ENCODE measurements around the gene PIGS. TPM values are rescaled to one million over a fixed set of nuclear protein-coding genes. Genes with fewer than 3 reads are reported as not detected.

PIGS gene
- total RNA-seq, 4 donors from 2014 or later: 34.9 to 86.7 (median 46.9) TPM

DNA sequence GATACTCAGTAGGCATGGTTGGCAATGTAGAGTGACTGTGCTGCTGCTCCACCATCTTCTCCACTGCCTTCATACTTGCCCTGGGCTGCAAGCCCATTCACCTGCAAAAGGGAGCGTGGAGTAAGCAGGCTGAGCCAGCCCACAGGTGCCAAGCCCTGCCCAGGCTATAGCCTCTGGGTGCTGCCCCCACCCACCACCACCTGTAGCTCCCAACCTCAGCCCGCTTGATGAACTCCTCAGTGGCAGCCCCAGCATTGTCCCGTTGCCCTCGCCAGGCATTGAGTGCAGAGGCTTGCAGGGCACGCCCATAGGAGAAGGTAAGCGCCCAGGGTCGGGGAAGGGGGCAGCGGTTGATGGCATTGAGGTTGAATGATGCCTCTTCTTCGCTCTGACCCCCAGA is 2.2 kb upstream of the PIGS start:
- TF ChIP-seq, protein P1, sequence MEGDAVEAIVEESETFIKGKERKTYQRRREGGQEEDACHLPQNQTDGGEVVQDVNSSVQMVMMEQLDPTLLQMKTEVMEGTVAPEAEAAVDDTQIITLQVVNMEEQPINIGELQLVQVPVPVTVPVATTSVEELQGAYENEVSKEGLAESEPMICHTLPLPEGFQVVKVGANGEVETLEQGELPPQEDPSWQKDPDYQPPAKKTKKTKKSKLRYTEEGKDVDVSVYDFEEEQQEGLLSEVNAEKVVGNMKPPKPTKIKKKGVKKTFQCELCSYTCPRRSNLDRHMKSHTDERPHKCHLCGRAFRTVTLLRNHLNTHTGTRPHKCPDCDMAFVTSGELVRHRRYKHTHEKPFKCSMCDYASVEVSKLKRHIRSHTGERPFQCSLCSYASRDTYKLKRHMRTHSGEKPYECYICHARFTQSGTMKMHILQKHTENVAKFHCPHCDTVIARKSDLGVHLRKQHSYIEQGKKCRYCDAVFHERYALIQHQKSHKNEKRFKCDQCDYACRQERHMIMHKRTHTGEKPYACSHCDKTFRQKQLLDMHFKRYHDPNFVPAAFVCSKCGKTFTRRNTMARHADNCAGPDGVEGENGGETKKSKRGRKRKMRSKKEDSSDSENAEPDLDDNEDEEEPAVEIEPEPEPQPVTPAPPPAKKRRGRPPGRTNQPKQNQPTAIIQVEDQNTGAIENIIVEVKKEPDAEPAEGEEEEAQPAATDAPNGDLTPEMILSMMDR (IDR thresholded peaks at IDR 0.05; ENCODE audit: low read depth): no peak

DNA sequence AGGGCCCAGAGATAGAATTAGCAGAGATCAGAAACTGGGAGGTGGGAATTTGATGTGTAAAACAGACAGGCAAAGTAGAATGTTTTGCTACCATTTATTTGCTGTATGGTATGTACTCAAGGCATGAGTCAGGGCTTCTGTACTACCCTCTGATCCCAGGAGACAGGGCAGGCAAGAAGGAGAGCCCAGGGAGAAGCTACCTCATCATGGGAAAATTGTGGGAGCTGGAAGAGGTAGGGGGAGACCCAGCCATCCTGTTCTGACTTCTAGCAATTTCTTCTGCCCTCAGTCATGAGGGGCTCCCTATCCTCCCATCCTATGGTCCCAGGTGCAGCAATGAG is 1.7 kb upstream of the PIGS start:
- TF ChIP-seq, protein P1 (IDR thresholded peaks at IDR 0.05; ENCODE audit: low read depth): no peak

DNA sequence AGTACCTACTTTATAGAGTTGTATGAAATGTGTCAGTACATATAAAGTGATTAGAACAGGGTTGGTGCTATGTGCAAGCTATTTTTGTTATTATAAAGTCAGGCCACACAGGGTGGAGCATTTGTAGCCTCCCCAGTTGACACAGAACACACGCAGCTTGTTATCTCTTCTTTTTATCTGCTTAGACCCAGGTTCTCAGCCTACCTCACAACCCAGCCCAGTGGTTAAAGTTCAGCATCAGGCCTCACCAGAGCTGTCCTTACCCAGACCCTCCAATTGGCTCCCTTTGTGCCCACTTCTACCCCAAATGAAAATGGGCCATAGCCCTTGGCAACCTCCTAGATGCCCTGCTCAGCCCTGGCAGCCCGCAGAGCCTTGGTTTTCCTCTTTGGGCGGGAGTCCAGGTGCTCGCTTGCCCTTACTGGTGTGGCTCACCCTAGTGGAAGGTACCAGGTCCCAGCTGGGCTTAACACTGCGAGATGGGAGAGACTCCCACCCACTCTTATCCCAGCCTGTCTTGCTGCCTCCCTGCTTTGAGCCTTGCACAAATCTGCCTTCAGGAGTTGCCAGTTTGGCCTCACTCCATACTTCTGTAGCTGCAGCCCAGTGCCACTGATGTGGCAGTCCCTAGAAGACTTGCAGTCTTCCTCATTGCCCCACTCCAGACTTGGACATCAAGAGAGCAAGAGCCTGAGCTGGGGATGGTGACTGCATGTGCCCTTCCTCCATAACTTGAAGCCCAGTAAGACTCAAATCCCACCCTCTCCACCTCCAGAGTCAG is 1.1 kb upstream of the PIGS start:
- TF ChIP-seq, protein P1 (IDR thresholded peaks at IDR 0.05; ENCODE audit: low read depth): no peak

DNA sequence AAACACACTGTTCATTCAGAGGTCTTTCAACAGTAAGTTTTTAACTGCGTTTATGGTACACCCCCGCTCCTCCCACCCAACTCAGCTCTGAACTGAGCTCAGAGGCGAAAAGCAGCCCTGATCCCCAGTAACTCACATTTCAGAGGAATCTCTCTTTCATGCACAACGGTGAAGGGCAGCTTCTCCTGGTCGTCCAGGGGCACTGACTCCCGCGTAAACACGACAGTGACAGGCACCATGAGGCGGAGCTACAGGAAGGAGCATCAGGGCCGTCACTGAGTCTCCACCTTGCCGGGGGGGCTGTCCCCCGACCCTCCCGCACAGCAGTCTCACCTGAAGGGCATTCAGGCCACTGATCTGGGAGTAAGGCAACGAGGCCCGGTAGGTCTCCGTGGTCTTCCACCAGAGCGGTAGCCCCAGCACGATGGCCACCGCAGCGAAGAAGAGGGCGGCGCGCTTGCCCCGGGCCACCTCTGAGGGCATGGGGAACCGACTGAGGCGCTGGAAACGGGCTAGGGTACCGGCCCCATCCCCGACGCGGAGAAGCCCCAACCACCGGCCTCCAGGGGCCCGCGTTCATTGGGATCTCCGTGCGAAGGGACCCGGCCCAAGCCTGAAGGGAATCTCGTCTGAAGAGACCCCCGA is 486 bp downstream of the PIGS start:
- TF ChIP-seq, protein P1 (IDR thresholded peaks at IDR 0.05; ENCODE audit: low read depth): no peak

DNA sequence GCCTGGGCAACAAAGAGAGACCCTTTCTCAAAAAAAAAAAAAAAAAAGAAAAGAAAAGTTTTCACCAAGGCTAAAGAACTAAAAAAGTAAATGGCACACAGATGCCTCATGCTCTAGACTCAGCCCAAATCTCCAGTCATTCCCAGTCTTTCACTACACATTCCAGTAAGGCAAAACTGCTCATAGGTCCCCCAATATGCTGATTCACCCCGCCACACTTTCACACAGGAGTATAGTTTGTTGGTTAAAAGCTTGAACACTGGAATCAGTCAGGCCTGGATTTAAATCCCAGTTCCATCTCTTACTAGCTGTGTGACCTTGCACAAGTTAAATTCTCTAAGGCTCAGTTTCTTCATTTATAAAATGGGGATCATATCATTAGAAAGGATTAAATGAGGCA is 1.9 kb downstream of the PIGS start:
- TF ChIP-seq, protein P1 (IDR thresholded peaks at IDR 0.05; ENCODE audit: low read depth): no peak

DNA sequence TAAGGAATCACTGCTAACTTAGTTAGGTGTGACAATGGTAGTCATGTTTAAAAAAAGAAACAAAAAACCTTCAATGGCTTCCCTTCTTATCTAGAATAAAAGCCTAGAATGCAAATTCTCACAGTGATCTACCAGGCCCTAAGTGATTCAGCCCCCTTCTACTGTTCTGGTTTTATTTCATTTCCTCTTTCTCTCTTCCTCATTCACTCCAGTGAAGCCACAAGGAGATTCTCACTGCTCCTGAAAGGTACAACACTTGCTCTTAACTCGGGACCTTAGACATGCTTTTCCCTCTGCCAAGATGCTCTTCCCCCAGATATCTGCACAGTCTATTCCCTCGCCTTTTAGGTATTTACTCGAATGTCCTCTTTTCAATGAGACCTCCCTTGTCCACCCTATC is 3.7 kb downstream of the PIGS start:
- TF ChIP-seq, protein P1 (IDR thresholded peaks at IDR 0.05; ENCODE audit: low read depth): no peak

DNA sequence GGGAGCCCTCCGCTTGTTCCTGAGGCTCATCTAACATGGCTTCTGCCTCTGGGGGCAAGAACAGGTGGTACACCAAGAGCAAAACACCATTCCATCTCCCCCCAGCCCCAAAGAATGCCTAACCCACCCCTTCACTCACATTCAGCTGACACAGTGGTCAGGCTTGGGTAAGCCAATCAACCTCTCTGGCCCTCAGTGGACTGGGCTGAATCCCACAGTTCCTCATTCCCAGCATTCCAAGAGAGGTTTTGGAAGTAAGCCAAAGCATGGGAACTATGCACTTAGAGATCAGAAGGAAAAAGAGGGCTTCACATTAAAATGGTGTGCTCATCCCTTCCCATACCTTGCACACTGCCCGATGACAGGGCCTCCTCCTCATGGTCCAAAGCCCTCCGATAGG is 7.8 kb downstream of the PIGS start:
- TF ChIP-seq, protein P1 (IDR thresholded peaks at IDR 0.05; ENCODE audit: low read depth): no peak

Measured in subcutaneous adipose tissue (tissue), 4 donors.